ENCODE measurements around the gene ANKRD24. TPM values are rescaled to one million over a fixed set of nuclear protein-coding genes. Genes with fewer than 3 reads are reported as not detected.
A peak's percentile ranks its signal among the peaks of the same experiment; 100 is the strongest.

The ANKRD24 gene
- total and polyA plus RNA-seq, 2 of the 13 experiments (the other 11 are each of a cell fraction or from before 2014, with no cell fraction given), result 0.13 to 0.24 TPM

DNA sequence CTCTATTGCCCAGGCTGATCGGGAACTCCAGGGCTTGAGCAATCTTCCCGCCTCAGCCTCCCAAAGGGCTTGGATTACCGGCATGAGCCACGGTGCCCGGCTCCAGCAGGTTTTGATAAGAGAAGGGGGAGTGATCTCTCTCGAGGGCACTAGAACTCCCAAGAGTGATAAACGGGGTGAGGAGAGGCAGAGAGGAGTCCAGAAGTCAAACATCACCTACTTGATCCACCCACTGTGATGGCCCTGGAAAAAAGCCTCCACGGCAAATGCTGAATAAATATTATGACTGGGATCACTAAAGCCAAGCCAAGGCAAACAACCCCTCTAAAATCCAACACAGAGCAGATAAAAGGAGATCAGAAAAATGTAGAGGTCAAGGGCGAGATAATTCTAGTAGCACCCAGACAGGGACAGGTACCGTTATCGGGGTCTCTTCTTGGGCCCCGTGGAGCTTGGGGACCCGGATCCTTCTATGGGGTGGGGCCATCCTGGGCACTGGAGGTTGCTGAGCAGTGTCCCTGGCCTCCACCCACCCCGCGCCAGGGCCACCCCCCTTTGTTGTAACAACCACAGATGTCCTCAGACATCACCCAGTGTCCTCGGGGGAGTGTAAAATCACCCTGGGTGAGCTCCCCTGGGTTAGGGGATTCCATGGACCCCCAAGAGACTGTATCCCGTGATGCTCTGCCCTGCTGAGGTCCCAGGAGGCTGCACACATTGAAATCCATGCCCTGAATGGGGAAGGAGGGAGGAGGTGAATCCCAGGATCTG, 32.8 kb upstream of the ANKRD24 start (continued):
- peak; percentile 53 for TF ChIP-seq ARID5B (CRISPR knock-in tag; IDR thresholded peaks at IDR 0.05)
- TF ChIP-seq KLF9 (CRISPR knock-in tag; IDR thresholded peaks at IDR 0.05; ENCODE audit: low read depth), result no peak
- TF ChIP-seq ZNF747 (CRISPR knock-in tag; IDR thresholded peaks at IDR 0.05; ENCODE audit: borderline replicate concordance), result no peak
- TF ChIP-seq SP5 (CRISPR knock-in tag; IDR thresholded peaks at IDR 0.05; ENCODE audit: borderline replicate concordance, low read depth), result no peak; the same call in 1 of the 2 replicates
- no peak for TF ChIP-seq SUZ12 (IDR thresholded peaks at IDR 0.05; ENCODE audit: low read depth, low read length)
- no peak for TF ChIP-seq GMEB1 (CRISPR knock-in tag; IDR thresholded peaks at IDR 0.05; ENCODE audit: borderline replicate concordance)
- TF ChIP-seq, protein P1, sequence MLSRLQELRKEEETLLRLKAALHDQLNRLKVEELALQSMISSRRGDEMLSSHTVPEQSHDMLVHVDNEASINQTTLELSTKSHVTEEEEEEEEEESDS (CRISPR knock-in tag; IDR thresholded peaks at IDR 0.05; ENCODE audit: borderline replicate concordance), result no peak
- no peak for TF ChIP-seq KLF16 (CRISPR knock-in tag; IDR thresholded peaks at IDR 0.05)
- TF ChIP-seq, protein P2, sequence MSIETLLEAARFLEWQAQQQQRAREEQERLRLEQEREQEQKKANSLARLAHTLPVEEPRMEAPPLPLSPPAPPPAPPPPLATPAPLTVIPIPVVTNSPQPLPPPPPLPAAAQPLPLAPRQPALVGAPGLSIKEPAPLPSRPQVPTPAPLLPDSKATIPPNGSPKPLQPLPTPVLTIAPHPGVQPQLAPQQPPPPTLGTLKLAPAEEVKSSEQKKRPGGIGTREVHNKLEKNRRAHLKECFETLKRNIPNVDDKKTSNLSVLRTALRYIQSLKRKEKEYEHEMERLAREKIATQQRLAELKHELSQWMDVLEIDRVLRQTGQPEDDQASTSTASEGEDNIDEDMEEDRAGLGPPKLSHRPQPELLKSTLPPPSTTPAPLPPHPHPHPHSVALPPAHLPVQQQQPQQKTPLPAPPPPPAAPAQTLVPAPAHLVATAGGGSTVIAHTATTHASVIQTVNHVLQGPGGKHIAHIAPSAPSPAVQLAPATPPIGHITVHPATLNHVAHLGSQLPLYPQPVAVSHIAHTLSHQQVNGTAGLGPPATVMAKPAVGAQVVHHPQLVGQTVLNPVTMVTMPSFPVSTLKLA (IDR thresholded peaks at IDR 0.05), result no peak
- TF ChIP-seq CREB3 (CRISPR knock-in tag; IDR thresholded peaks at IDR 0.05), result no peak
- TF ChIP-seq, protein P3, sequence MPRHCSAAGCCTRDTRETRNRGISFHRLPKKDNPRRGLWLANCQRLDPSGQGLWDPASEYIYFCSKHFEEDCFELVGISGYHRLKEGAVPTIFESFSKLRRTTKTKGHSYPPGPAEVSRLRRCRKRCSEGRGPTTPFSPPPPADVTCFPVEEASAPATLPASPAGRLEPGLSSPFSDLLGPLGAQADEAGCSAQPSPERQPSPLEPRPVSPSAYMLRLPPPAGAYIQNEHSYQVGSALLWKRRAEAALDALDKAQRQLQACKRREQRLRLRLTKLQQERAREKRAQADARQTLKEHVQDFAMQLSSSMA (CRISPR knock-in tag; IDR thresholded peaks at IDR 0.05), result no peak
- no peak for TF ChIP-seq AHDC1 (CRISPR knock-in tag; IDR thresholded peaks at IDR 0.05; ENCODE audit: borderline replicate concordance)
